BE2C (cell line): ENCODE measurements around the gene FKBP6.
"Not testable (repeated sequence)": the region's sequence is repeated elsewhere in the genome, so short reads cannot be mapped to it uniquely, and the experiment has no call there.

Experiments
- DNase-seq: peaks from one replicate; pipeline ENCODE4 v3.0.0-alpha.2; 2020
- H3K27me3 ChIP-seq: fragments of 250-450 bp; sonication (Bioruptor Pico); 2 replicates; pipeline ENCODE4 v1.5.1; 2020; ENCODE audit warnings: mild to moderate bottlenecking
- H3K36me3 ChIP-seq: fragments of 250-450 bp; sonication (Bioruptor Pico); 2 replicates; pipeline ENCODE4 v1.5.1; 2020; ENCODE audit warnings: mild to moderate bottlenecking
- H3K4me1 ChIP-seq: fragments of 250-450 bp; sonication (Bioruptor Pico); 2 replicates; pipeline ENCODE4 v1.5.1; 2020
- H3K4me3 ChIP-seq: 2 replicates; pipeline ENCODE4 v1.5.1; 2011; ENCODE audit warnings: low read depth, low read length
- H3K9me3 ChIP-seq: fragments of 250-450 bp; sonication (Bioruptor Pico); 2 replicates; pipeline ENCODE4 v1.5.1; 2020
- CTCF ChIP-seq: IDR thresholded peaks from 2 replicates; pipeline ENCODE4 v1.5.1; 2012; ENCODE audit warnings: mild to moderate bottlenecking, low read depth, low read length

The FKBP6 gene

GRCh38 chr7:73394422-73394821, 66.5 kb downstream of the FKBP6 start:
- TF ChIP-seq CTCF: no peak
- Histone ChIP-seq H3K9me3 (no peaks in the 10 kb centered on the region; the same call in 1 of the 2 replicates), H3K27me3 (no peaks in the 10 kb centered on the region), H3K4me3 (no peak overlapping the region), H3K4me1 (no peaks in the 10 kb centered on the region), H3K36me3 (no peaks in the 10 kb centered on the region)
- DNase-seq: no peak

- Histone ChIP-seq H3K27me3 (no peaks in the 10 kb centered on the region), H3K4me3 (no peak overlapping the region), H3K36me3 (no peaks in the 10 kb centered on the region), H3K4me1 (0 out of 2 replicates have a peak, but pooled peaks cover 3% of the 10 kb centered on the region), H3K9me3 (no peaks in the 10 kb centered on the region; the same call in 1 of the 2 replicates)
- no peak for DNase-seq
- TF ChIP-seq CTCF: no peak
Measured at GRCh38 chr7:73395538-73396503, 67.9 kb downstream of the FKBP6 start.

DNA sequence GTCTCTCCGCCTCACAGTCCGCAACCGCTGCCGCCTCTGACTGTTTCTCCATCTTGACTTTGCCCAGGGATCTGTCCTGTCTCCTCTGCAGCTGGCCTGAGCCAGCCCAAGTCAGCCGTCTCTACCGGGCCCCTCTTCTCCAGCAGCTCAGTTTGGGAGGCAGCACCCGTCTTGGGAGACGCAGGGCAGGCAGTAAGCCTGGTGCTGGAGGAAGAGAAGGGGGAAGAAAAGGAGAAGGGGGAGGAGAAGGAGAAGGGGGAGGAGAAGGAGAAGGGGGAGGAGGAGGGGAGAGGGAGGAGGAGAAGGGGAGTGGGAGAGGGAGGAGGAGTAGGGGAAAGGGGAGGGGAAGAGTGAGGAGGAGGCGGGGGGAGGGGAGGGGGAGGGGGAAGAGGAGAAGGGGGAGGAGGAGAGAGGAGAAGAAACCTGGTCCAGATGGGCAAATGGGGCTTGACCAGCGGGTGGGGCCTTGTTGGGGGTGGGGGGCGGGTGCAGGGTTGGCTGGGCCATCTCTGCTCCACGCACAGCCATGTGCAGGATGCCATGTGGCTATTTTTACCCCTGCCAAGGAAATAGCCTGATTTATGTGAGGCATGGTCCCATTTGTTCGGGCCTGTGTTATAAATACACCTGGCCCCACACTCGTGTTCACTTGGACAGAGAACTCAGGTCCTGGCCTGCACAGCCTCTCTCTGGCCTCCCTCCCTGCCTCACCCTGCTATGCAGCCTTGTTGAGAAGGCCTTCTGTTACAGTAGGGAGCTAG, 69.7 kb downstream of the FKBP6 start:
- Histone ChIP-seq H3K4me3 (no peak overlapping the region), H3K9me3 (no peaks in the 10 kb centered on the region; the same call in 1 of the 2 replicates)
- TF ChIP-seq CTCF: no peak

GRCh38 chr7:73399185-73400050, 71.5 kb downstream of the FKBP6 start:
- peak; percentile 94 for DNase-seq
- not testable (repeated sequence) for H3K9me3 ChIP-seq, H3K4me1 ChIP-seq, H3K36me3 ChIP-seq, H3K27me3 ChIP-seq
- H3K4me3 ChIP-seq: peak overlapping the region; percentile 49

More for the DNA sequence above, 69.7 kb downstream of the FKBP6 start:
- no peaks in the 10 kb centered on the region for H3K27me3 ChIP-seq
- DNase-seq: no peak
- 0 out of 2 replicates have a peak, but pooled peaks cover 3% of the 10 kb centered on the region for H3K4me1 ChIP-seq
- H3K36me3 ChIP-seq: no peaks in the 10 kb centered on the region

DNA sequence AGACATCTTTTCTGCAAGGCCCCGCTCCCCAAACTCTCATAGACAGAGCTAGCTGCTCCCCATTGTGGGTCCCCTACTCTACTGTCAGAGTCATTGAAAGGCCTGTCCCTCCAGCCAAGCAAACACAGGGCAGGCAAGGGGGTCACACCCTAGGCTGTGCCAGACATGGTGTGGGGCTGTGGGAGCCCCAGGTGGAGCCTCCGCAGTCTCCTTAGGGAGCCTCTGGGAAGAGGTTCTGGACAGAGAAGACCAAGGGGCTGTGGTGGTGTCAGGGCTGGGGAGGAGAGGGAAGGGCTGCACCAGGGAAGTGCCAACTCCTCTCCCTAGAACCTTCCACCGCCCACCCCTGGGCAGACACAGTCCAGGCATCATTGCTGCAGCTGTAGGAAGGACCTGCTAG, 76.9 kb downstream of the FKBP6 start:
- not testable (repeated sequence) for H3K36me3 ChIP-seq, DNase-seq, H3K27me3 ChIP-seq, H3K4me3 ChIP-seq, H3K4me1 ChIP-seq, H3K9me3 ChIP-seq
